Measurements from ENCODE around the gene TMEM255B.
"Not testable (repeated sequence)": the region's sequence is repeated elsewhere in the genome, so short reads cannot be mapped to it uniquely, and the experiment has no call there.

DNA sequence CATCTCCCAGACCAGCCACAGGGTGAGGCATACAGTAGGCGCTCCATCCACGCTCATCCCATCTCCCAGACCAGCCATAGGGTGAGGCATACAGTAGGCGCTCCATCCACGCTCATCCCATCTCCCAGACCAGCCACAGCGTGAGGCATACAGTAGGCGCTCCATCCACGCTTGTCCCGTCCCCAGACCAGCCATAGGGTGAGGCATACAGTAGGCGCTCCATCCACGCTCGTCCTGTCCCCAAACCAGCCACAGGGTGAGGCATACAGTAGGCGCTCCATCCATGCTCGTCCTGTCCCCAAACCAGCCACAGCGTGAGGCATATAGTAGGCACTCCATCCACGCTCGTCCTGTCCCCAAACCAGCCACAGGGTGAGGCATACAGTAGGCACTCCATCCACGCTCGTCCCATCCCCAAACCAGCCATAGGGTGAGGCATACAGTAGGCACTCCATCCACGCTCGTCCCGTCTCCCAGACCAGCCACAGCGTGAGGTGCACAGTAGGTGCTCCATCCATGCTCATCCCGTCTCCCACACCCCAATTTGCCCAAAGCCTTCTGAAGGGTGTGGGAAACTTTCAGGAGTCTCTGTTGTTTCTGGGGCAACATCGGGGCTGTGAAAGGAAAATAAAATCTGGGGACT lies 13.4 kb upstream of the TMEM255B start:
- TF ChIP-seq, protein P1, sequence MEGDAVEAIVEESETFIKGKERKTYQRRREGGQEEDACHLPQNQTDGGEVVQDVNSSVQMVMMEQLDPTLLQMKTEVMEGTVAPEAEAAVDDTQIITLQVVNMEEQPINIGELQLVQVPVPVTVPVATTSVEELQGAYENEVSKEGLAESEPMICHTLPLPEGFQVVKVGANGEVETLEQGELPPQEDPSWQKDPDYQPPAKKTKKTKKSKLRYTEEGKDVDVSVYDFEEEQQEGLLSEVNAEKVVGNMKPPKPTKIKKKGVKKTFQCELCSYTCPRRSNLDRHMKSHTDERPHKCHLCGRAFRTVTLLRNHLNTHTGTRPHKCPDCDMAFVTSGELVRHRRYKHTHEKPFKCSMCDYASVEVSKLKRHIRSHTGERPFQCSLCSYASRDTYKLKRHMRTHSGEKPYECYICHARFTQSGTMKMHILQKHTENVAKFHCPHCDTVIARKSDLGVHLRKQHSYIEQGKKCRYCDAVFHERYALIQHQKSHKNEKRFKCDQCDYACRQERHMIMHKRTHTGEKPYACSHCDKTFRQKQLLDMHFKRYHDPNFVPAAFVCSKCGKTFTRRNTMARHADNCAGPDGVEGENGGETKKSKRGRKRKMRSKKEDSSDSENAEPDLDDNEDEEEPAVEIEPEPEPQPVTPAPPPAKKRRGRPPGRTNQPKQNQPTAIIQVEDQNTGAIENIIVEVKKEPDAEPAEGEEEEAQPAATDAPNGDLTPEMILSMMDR (optimal IDR thresholded peaks at IDR 0.05 in 1 of 3, IDR thresholded peaks at IDR 0.05 in 1 of 3, conservative IDR thresholded peaks at IDR 0.05 in 1 of 3; ENCODE audit: extremely low read depth in 1 of 3, insufficient read depth in 2 of 3, low read length in 3 of 3) = not testable (repeated sequence)
- not testable (repeated sequence) for TF ChIP-seq EZH2 (IDR thresholded peaks at IDR 0.05; ENCODE audit: low read length)
